Lower leg skin (tissue), 4 donors: ENCODE data around the gene DEGS2. TPM values are rescaled to one million over a fixed set of nuclear protein-coding genes. Genes with fewer than 3 reads are reported as not detected.
"Not testable (repeated sequence)": the region's sequence is repeated elsewhere in the genome, so short reads cannot be mapped to it uniquely, and the experiment has no call there.

ENCODE experiments used
- DNase-seq, 2 donors: peaks; one replicate each; pipeline ENCODE4 v3.0.0-alpha.2; 2019; ENCODE audit warnings: low spot score in 2 of 2
- H3K4me3 ChIP-seq: fragments of 200-600 bp; sonication (generic); 2 replicates; pipeline ENCODE4 v1.5.1; 2017; ENCODE audit warnings: mild to moderate bottlenecking, low read depth; ENCODE audit not compliant: poor library complexity, severe bottlenecking
- POLR2A ChIP-seq, 2 donors: fragments of 450-650 bp; IDR thresholded peaks; one replicate each; pipeline ENCODE4 v1.6.1; 2016 to 2017; ENCODE audit warnings: antibody characterized with exemption in 2 of 2, mild to moderate bottlenecking in 1 of 2, moderate library complexity in 1 of 2
- WGBS, 2 donors: methylation state at CpG; one replicate each; pipeline ENCODE4 v1.1.5; 2018; 5-methylcytosine and 5-hydroxymethylcytosine counted together
- intact Hi-C: fragments of 100-400 bp; cut with DNase I; formaldehyde crosslinking; loops from one replicate; pipeline ENCODE4 v1.15.0; 2023; ENCODE audit warnings: low total_unique reads
- total RNA-seq, 4 donors: library from RNA; depleted of rRNA; stranded (reverse); fragments of >200 nt; gene quantifications; one replicate each; pipeline ENCODE4 v1.1.0, GENCODE V29; 2016
- TF ChIP-seq, protein P1 (sequence below), 3 donors: fragments of 450-650 bp; IDR thresholded peaks; one replicate each; pipeline ENCODE4 v1.5.1; 2016; ENCODE audit warnings: antibody characterized with exemption in 3 of 3, mild to moderate bottlenecking in 3 of 3, moderate library complexity in 2 of 3

Gene DEGS2
- total RNA-seq, 4 donors from 2014 or later = 136 to 185 (median 164) TPM

DNA sequence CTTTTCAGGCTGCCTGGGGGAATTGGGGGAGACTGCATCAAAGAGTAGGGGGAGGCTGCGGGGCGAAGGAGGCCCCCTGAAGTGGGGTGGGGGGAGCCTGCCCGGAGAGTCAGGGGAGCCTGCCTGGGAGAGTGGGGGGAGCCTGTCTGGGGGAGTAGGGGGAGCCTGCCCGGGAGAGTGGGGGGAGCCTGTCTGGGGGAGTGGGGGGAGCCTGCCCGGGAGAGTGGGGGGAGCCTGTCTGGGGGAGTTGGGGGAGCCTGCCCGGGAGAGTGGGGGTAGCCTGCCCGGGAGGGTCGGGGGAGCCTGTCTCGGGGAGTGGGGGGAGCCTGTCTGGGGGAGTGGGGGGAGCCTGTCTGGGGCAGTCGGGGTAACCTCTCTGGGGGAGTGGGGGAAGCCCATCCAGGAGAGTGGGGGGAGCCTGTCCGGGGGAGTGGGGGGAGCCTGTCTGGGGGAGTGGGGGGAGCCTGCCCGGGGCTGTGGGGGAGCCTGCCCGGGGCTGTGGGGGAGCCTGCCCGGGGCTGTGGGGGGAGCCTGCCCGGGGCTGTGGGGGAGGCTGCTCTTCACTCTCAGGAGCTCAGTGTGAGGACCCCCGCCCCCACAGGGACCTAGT lies 6.5 kb upstream of the DEGS2 start:
- 0 to 38% methylated on average over 2 to 4 of the region's 16 CpGs for WGBS, 2 donors
- DNase-seq = no peak
- intact Hi-C loops = no loop called here
- no peak overlapping the region for H3K4me3 ChIP-seq
- TF ChIP-seq POLR2A (IDR thresholded peaks at IDR 0.05) = no peak
- TF ChIP-seq, protein P1, sequence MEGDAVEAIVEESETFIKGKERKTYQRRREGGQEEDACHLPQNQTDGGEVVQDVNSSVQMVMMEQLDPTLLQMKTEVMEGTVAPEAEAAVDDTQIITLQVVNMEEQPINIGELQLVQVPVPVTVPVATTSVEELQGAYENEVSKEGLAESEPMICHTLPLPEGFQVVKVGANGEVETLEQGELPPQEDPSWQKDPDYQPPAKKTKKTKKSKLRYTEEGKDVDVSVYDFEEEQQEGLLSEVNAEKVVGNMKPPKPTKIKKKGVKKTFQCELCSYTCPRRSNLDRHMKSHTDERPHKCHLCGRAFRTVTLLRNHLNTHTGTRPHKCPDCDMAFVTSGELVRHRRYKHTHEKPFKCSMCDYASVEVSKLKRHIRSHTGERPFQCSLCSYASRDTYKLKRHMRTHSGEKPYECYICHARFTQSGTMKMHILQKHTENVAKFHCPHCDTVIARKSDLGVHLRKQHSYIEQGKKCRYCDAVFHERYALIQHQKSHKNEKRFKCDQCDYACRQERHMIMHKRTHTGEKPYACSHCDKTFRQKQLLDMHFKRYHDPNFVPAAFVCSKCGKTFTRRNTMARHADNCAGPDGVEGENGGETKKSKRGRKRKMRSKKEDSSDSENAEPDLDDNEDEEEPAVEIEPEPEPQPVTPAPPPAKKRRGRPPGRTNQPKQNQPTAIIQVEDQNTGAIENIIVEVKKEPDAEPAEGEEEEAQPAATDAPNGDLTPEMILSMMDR (IDR thresholded peaks at IDR 0.05) = no peak

DNA sequence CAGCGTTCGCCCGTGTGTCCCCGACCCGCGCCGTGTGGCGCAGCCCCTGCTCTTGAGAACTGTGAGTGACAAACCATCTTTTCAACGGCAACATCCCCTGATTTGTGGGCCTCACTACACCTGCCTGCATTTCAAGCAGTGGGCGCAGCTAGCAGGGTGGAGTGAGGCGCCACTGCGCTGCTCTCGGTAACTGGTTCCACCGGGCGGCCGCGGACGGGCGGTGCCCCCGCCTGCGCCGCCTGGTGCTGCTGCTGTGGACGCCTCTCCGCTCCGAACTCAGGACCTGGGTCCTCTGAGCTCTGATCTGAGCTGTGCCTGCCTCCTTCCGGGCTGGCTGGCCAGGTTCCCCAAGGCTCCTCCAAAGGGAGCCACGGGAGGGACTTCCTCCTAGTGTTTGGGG lies 5.9 kb upstream of the DEGS2 start:
- DNase-seq = no peak
- 26 to 50% methylated on average over 9 to 25 of the region's 27 CpGs for WGBS, 2 donors
- H3K4me3 ChIP-seq = no peak overlapping the region
- TF ChIP-seq, protein P1 (IDR thresholded peaks at IDR 0.05) = no peak
- no peak for TF ChIP-seq POLR2A (IDR thresholded peaks at IDR 0.05)
- intact Hi-C loops = no loop called here

GRCh38 chr14:100160534-100160916 lies 1.1 kb upstream of the DEGS2 start:
- no peak for DNase-seq
- WGBS, 2 donors = 83 to 100% methylated on average over 2 to 7 of the region's 7 CpGs
- no peak overlapping the region for H3K4me3 ChIP-seq
- TF ChIP-seq POLR2A (IDR thresholded peaks at IDR 0.05) = no peak
- TF ChIP-seq, protein P1 (IDR thresholded peaks at IDR 0.05) = no peak
- intact Hi-C loops = no loop called here

DNA sequence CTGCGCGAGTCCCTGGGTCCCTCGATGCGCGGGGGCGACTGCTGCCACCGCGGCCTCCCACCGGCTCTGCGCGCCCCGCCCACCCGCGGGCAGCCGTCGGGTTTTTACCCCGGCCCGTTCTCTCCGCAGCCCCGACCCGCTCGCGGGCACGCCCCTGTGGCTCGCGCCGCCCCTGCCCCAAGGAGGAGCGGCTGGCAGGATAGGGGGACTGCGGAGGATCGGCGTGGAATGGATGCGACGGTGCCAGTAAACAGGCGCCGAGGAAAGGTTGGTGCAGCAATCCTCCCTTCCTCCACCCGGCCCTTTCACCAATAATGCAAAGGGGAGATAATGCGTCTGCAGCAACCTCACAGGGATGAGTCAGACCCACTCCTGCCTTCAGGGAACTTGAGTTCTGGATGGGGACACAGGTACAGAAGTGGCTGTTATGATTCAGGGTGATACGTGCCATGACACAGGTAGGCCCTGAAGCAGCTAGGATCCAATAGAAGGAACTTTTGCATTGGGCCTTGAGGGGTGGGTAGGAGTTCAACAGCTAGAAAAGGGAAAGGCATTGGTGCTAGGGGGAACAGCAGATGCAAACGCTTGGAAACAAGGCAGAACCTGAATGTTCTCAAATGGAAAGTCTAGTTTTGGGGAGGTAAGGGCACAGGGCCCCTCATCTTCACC lies 554 bp upstream of the DEGS2 start:
- DNase-seq = no peak
- intact Hi-C loops = no loop called here
- peak overlapping the region; percentile 8 for H3K4me3 ChIP-seq
- TF ChIP-seq POLR2A (IDR thresholded peaks at IDR 0.05) = no peak
- TF ChIP-seq, protein P1 (IDR thresholded peaks at IDR 0.05) = no peak
- 13 to 20% methylated on average over 14 to 20 of the region's 39 CpGs for WGBS, 2 donors

GRCh38 chr14:100158566-100159093 lies 815 bp downstream of the DEGS2 start:
- DNase-seq = no peak
- WGBS, 2 donors = 12 to 13% methylated on average over 32 of the region's 32 CpGs
- TF ChIP-seq, protein P1 (IDR thresholded peaks at IDR 0.05) = no peak
- no peak for TF ChIP-seq POLR2A (IDR thresholded peaks at IDR 0.05)
- intact Hi-C loops = no loop called here
- no peak overlapping the region for H3K4me3 ChIP-seq

DNA sequence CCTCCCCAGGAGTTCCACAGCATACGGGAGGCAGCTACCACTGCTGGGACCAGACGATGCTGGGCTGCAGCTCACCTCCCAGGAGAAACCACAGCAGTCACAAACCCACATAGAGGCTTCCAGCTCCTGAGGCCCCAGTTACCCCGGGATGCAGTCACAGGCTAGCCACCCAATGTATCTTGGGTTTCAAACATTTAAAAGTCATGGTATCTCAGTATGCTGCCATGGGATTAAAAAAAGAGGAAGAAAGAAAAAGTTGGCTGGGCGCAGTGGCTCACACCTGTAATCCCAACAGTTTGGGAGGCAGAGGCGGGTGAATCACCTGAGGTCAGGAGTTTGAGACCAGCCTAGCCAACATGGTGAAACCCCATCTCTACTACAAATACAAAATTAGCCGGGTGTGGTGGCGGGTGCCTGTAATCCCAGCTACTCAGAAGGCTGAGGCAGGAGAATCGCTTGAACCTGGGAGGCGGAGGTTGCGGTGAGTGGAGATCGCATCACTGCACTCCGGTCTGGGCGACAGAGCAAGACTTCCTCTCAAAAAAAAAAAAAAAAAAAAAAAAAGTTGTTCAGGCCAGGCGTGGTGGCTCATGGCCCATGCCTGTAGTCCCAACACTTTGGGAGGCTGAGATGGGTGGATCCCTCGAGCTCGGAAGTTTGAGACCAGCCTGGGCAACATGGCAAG lies 1.8 kb downstream of the DEGS2 start:
- DNase-seq, intact Hi-C loops, H3K4me3 ChIP-seq: not testable (repeated sequence)
- 79 to 82% methylated on average over 14 to 16 of the region's 16 CpGs for WGBS, 2 donors
